ENCODE measurements around the gene COMT.

- no peak for TF ChIP-seq GATA2 (IDR thresholded peaks at IDR 0.05; ENCODE audit: low read depth, low read length)
- TF ChIP-seq GATA3 (IDR thresholded peaks at IDR 0.05; ENCODE audit: low read depth, low read length) = no peak
These were observed 43.6 kb downstream of the COMT start for GRCh38 chr22:19984851-19985811.
